Loucy (cell line): ENCODE data around the gene CDH4.

Experiments used
- CTCF ChIP-seq: fragments of 200-600 bp; sonication (generic); conservative IDR thresholded peaks from 2 replicates; pipeline ENCODE4 v1.5.1; 2014; ENCODE audit warnings: mild to moderate bottlenecking, antibody characterized with exemption, low read length
- EZH2phosphoT487 ChIP-seq: fragments of 200-600 bp; IDR thresholded peaks from 2 replicates; pipeline ENCODE4 v1.6.1; 2018; ENCODE audit warnings: antibody characterized with exemption, mild to moderate bottlenecking, moderate library complexity, borderline replicate concordance

- no peak for TF ChIP-seq CTCF
- no peak for TF ChIP-seq EZH2phosphoT487
These were observed 414.4 kb downstream of the CDH4 start for GRCh38 chr20:61666471-61666832.
